Vagina (tissue), 2 donors: ENCODE results near the gene WNT9A.

Source experiments
- POLR2A ChIP-seq, 2 donors: fragments of 450-650 bp; IDR thresholded peaks; one replicate each; pipeline ENCODE4 v1.6.1; 2017; ENCODE audit warnings: antibody characterized with exemption in 2 of 2, mild to moderate bottlenecking in 2 of 2, moderate library complexity in 2 of 2
- POLR2AphosphoS5 ChIP-seq, 2 donors: sonication (generic); formaldehyde crosslinking; IDR thresholded peaks; one replicate each; pipeline ENCODE4 v1.9.0; 2017; ENCODE audit warnings: antibody characterized with exemption in 2 of 2, mild to moderate bottlenecking in 2 of 2, low read depth in 1 of 2; ENCODE audit not compliant: insufficient read depth in 1 of 2
- TF ChIP-seq, protein P1 (sequence below), 3 experiments: fragments of 450-650 bp in 2 of 3; fragments of 200-600 bp in 1 of 3; sonication (generic) in 1 of 3; IDR thresholded peaks; one replicate each; pipeline ENCODE4 v1.5.1; 2017 to 2019; ENCODE audit warnings: antibody characterized with exemption in 3 of 3, mild to moderate bottlenecking in 2 of 3, moderate library complexity in 2 of 3

DNA sequence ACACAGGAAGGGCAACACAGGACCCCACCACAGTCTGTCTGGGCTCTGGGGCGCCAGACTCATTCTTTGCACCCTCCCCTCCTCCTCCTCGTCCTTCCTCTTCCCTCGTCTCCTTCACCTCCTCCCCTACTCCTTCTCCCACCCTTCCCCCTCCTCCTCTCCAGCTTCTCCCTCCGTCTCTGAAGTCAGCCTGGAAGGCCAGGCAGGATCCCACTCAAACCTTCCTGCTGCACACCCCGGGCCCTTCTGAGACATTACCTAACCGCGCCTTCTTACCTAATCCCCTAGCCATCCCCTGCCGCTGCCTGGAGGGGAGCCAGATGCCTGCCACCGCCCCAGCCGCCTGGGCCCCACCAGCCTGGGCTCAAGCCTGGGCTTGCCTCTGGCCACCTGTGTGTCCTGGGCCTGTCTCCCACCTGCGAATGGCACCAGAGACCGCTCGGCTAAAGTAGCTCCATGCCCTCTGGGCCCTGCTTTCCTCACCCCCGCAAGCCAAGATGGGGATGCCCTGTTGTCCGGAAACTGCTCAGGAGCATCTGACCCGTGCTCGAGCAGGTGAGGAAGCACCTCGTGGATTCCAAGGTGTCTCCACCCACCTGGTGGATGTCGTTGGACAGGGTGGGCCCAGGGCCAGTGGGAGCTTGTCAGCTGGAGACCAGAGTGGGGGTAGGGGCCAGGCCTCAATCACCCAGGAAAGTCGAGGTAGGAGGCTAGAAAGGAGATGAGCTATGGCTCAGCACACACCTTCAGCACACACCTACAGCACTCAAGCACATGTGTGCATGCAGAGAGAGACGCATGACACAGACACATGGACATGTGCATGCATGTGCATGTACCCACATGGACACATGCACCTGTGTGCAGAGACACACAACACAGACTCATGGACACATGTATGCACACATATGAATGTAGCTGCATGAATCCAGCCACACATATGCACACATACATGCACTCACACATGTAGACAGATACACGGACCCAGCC, 31.9 kb downstream of the WNT9A start:
- TF ChIP-seq, protein P1, sequence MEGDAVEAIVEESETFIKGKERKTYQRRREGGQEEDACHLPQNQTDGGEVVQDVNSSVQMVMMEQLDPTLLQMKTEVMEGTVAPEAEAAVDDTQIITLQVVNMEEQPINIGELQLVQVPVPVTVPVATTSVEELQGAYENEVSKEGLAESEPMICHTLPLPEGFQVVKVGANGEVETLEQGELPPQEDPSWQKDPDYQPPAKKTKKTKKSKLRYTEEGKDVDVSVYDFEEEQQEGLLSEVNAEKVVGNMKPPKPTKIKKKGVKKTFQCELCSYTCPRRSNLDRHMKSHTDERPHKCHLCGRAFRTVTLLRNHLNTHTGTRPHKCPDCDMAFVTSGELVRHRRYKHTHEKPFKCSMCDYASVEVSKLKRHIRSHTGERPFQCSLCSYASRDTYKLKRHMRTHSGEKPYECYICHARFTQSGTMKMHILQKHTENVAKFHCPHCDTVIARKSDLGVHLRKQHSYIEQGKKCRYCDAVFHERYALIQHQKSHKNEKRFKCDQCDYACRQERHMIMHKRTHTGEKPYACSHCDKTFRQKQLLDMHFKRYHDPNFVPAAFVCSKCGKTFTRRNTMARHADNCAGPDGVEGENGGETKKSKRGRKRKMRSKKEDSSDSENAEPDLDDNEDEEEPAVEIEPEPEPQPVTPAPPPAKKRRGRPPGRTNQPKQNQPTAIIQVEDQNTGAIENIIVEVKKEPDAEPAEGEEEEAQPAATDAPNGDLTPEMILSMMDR (IDR thresholded peaks at IDR 0.05): no peak
- TF ChIP-seq POLR2A (IDR thresholded peaks at IDR 0.05): no peak
- TF ChIP-seq POLR2AphosphoS5 (IDR thresholded peaks at IDR 0.05; ENCODE audit: insufficient read depth in 1 of 2, low read depth in 1 of 2): no peak
